ENCODE data around the gene RNF144A.

Gene RNF144A

GRCh38 chr2:6942848-6943247, 25.6 kb downstream of the RNF144A start:
- H3K27ac ChIP-seq: no peak overlapping the region
- TF ChIP-seq ZFX (IDR thresholded peaks at IDR 0.05; ENCODE audit: borderline replicate concordance): no peak
- TF ChIP-seq CTCF (IDR thresholded peaks at IDR 0.05): no peak

- no peak for TF ChIP-seq ZFX (IDR thresholded peaks at IDR 0.05; ENCODE audit: borderline replicate concordance)
- no peak for TF ChIP-seq CTCF (IDR thresholded peaks at IDR 0.05)
- H3K27ac ChIP-seq: no peak overlapping the region
Measured at GRCh38 chr2:6943523-6943922, 26.3 kb downstream of the RNF144A start.

- no peak overlapping the region for H3K27ac ChIP-seq
- TF ChIP-seq CTCF (IDR thresholded peaks at IDR 0.05): no peak
- no peak for TF ChIP-seq ZFX (IDR thresholded peaks at IDR 0.05; ENCODE audit: borderline replicate concordance)
Measured at GRCh38 chr2:6943971-6944370, 26.8 kb downstream of the RNF144A start.

- TF ChIP-seq CTCF (IDR thresholded peaks at IDR 0.05): no peak
- no peak for TF ChIP-seq ZFX (IDR thresholded peaks at IDR 0.05; ENCODE audit: borderline replicate concordance)
- H3K27ac ChIP-seq: no peak overlapping the region
Measured at GRCh38 chr2:6944555-6944954, 27.3 kb downstream of the RNF144A start.

- no peak overlapping the region for H3K27ac ChIP-seq
- TF ChIP-seq CTCF (IDR thresholded peaks at IDR 0.05): no peak
- TF ChIP-seq ZFX (IDR thresholded peaks at IDR 0.05; ENCODE audit: borderline replicate concordance): no peak
Measured at GRCh38 chr2:6945087-6945813, 28.0 kb downstream of the RNF144A start.

- no peak overlapping the region for H3K27ac ChIP-seq
Measured at GRCh38 chr2:6945821-6946220, 28.6 kb downstream of the RNF144A start.

More at GRCh38 chr2:6945821-6946220, 28.6 kb downstream of the RNF144A start:
- TF ChIP-seq CTCF (IDR thresholded peaks at IDR 0.05) (no peak), ZFX (IDR thresholded peaks at IDR 0.05; ENCODE audit: borderline replicate concordance) (no peak)
